GM12865 (cell line): Measurements from ENCODE around the gene RUNX2.

Experiments used
- DNase-seq: peaks from one replicate; pipeline ENCODE4 v3.0.0; 2010; ENCODE audit warnings: low read depth
- H3K4me3 ChIP-seq: 2 replicates; pipeline ENCODE4 v1.5.1; 2011; ENCODE audit warnings: mild to moderate bottlenecking, low read depth, low read length, control low read depth
- CTCF ChIP-seq: IDR thresholded peaks from 2 replicates; pipeline ENCODE4 v1.5.1; 2011; ENCODE audit warnings: low read length, control low read depth, low read depth, inconsistent platforms; ENCODE audit not compliant: insufficient read depth; ENCODE audit errors: missing control alignments

The RUNX2 gene

GRCh38 chr6:45518013-45518720 lies 190.0 kb downstream of the RUNX2 start:
- no peak for DNase-seq

GRCh38 chr6:45521226-45521625 lies 193.1 kb downstream of the RUNX2 start:
- DNase-seq, result no peak
- no peak overlapping the region for H3K4me3 ChIP-seq
- TF ChIP-seq CTCF, result no peak

More at GRCh38 chr6:45518013-45518720, 190.0 kb downstream of the RUNX2 start:
- no peak for TF ChIP-seq CTCF
- no peak overlapping the region for H3K4me3 ChIP-seq

- TF ChIP-seq CTCF, result no peak
- H3K4me3 ChIP-seq, result no peak overlapping the region
- DNase-seq, result no peak
These were observed 194.4 kb downstream of the RUNX2 start for GRCh38 chr6:45522486-45522885.

GRCh38 chr6:45527210-45527609 lies 199.1 kb downstream of the RUNX2 start:
- no peak for TF ChIP-seq CTCF
- no peak for DNase-seq
- H3K4me3 ChIP-seq, result no peak overlapping the region

GRCh38 chr6:45531999-45532595 lies 204.0 kb downstream of the RUNX2 start:
- no peak for DNase-seq
- no peak overlapping the region for H3K4me3 ChIP-seq
- no peak for TF ChIP-seq CTCF

- no peak for DNase-seq
- H3K4me3 ChIP-seq, result no peak overlapping the region
- TF ChIP-seq CTCF, result no peak
These were observed 204.6 kb downstream of the RUNX2 start for GRCh38 chr6:45532721-45533210.
